KMS-11 (cell line): Measurements from ENCODE around the gene GON7.
"Not testable (repeated sequence)": the region's sequence is repeated elsewhere in the genome, so short reads cannot be mapped to it uniquely, and the experiment has no call there.

ENCODE experiments used
- H2AFZ ChIP-seq: fragments of 200-600 bp; sonication (generic); 2 replicates; pipeline ENCODE4 v1.6.1; 2016; ENCODE audit warnings: antibody characterized with exemption, mixed run types, low read depth
- H3K27ac ChIP-seq: fragments of 200-600 bp; sonication (generic); 2 replicates; pipeline ENCODE4 v1.6.1; 2016; ENCODE audit warnings: mild to moderate bottlenecking, mixed run types
- H3K27me3 ChIP-seq: fragments of 200-600 bp; sonication (generic); 2 replicates; pipeline ENCODE4 v1.6.1; 2017; ENCODE audit warnings: mild to moderate bottlenecking, low read depth, mixed run types, moderate library complexity; ENCODE audit not compliant: insufficient read depth
- H3K36me3 ChIP-seq: fragments of 200-600 bp; sonication (generic); 2 replicates; pipeline ENCODE4 v1.6.1; 2017; ENCODE audit warnings: mild to moderate bottlenecking, mixed run types; ENCODE audit not compliant: insufficient read depth
- H3K4me1 ChIP-seq: fragments of 200-600 bp; sonication (generic); 2 replicates; pipeline ENCODE4 v1.6.1; 2016; ENCODE audit warnings: mild to moderate bottlenecking, low read depth, mixed run types; ENCODE audit not compliant: poor library complexity, severe bottlenecking
- H3K4me2 ChIP-seq: fragments of 200-600 bp; sonication (generic); 2 replicates; pipeline ENCODE4 v1.7.0; 2016; ENCODE audit warnings: mild to moderate bottlenecking, mixed run types
- H3K4me3 ChIP-seq: fragments of 200-600 bp; sonication (generic); IDR thresholded peaks from 2 replicates; pipeline ENCODE4 v1.6.1; 2017; ENCODE audit warnings: low read depth, low read length, mixed read lengths; ENCODE audit not compliant: insufficient read depth
- H3K79me2 ChIP-seq: fragments of 200-600 bp; sonication (generic); 2 replicates; pipeline ENCODE4 v1.6.1; 2016; ENCODE audit warnings: low read depth, mixed run types; ENCODE audit not compliant: insufficient read depth
- H3K9ac ChIP-seq: fragments of 200-600 bp; sonication (generic); 2 replicates; pipeline ENCODE4 v1.6.1; 2016; ENCODE audit warnings: mild to moderate bottlenecking, mixed run types
- H4K20me1 ChIP-seq: fragments of 200-600 bp; sonication (generic); 2 replicates; pipeline ENCODE4 v1.6.1; 2016; ENCODE audit warnings: mild to moderate bottlenecking, mixed run types; ENCODE audit not compliant: insufficient read depth
- TF ChIP-seq, protein P1 (sequence below): fragments of 200-600 bp; sonication (generic); conservative IDR thresholded peaks from 2 replicates; pipeline ENCODE4 v1.6.1; 2017; ENCODE audit warnings: low read depth, mild to moderate bottlenecking, antibody characterized with exemption, low read length, moderate library complexity, mixed read lengths

Gene GON7

GRCh38 chr14:93173943-93174395, 32.9 kb downstream of the GON7 start:
- Histone ChIP-seq H3K36me3 (no peaks in the 10 kb centered on the region), H4K20me1 (no peaks in the 10 kb centered on the region), H3K4me3 (no peak overlapping the region), H3K79me2 (no peaks in the 10 kb centered on the region), H3K4me2 (no peak overlapping the region), H3K27ac (no peak overlapping the region), H3K9ac (no peak overlapping the region), H3K27me3 (no peaks in the 10 kb centered on the region), H3K4me1 (peaks cover 6% of the 10 kb centered on the region), H2AFZ (no peak overlapping the region)
- TF ChIP-seq, protein P1, sequence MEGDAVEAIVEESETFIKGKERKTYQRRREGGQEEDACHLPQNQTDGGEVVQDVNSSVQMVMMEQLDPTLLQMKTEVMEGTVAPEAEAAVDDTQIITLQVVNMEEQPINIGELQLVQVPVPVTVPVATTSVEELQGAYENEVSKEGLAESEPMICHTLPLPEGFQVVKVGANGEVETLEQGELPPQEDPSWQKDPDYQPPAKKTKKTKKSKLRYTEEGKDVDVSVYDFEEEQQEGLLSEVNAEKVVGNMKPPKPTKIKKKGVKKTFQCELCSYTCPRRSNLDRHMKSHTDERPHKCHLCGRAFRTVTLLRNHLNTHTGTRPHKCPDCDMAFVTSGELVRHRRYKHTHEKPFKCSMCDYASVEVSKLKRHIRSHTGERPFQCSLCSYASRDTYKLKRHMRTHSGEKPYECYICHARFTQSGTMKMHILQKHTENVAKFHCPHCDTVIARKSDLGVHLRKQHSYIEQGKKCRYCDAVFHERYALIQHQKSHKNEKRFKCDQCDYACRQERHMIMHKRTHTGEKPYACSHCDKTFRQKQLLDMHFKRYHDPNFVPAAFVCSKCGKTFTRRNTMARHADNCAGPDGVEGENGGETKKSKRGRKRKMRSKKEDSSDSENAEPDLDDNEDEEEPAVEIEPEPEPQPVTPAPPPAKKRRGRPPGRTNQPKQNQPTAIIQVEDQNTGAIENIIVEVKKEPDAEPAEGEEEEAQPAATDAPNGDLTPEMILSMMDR, result no peak

GRCh38 chr14:93171376-93171775, 35.5 kb downstream of the GON7 start:
- Histone ChIP-seq H4K20me1 (no peaks in the 10 kb centered on the region), H3K27ac (no peak overlapping the region), H3K4me2 (no peak overlapping the region), H3K27me3 (no peaks in the 10 kb centered on the region), H3K4me1 (no peaks in the 10 kb centered on the region), H2AFZ (no peak overlapping the region), H3K4me3 (no peak overlapping the region), H3K9ac (no peak overlapping the region), H3K79me2 (no peaks in the 10 kb centered on the region), H3K36me3 (no peaks in the 10 kb centered on the region)
- TF ChIP-seq, protein P1, result no peak

DNA sequence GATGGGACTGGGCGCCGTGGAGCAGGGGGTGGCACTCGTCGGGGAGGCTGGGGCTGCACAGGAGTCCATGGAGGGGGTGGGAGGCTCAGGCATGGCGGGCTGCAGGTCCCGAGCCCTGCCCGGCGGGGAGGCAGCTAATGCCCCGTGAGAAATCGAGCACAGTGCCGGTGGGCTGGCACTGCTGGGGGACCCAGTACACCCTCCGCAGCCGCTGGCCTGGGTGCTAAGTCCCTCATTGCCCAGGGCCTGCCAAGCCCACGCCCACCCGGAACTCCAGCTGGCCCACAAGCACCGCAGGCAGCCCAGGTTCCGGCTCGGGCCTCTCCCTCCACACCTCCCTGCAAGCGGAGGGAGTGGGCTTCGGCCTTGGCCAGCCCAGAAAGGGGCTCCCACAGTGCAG, 36.7 kb downstream of the GON7 start:
- H3K27me3 ChIP-seq, H3K27ac ChIP-seq, H3K9ac ChIP-seq, H3K36me3 ChIP-seq, H3K4me2 ChIP-seq, H3K4me3 ChIP-seq, H3K79me2 ChIP-seq, H3K4me1 ChIP-seq, H4K20me1 ChIP-seq, H2AFZ ChIP-seq: not testable (repeated sequence)

- not testable (repeated sequence) for H3K27me3 ChIP-seq, H2AFZ ChIP-seq, H3K4me2 ChIP-seq, H3K4me3 ChIP-seq, H3K36me3 ChIP-seq, H3K9ac ChIP-seq, H3K79me2 ChIP-seq, H3K4me1 ChIP-seq, H4K20me1 ChIP-seq, H3K27ac ChIP-seq
These were observed 37.2 kb downstream of the GON7 start for GRCh38 chr14:93169619-93170018.

DNA sequence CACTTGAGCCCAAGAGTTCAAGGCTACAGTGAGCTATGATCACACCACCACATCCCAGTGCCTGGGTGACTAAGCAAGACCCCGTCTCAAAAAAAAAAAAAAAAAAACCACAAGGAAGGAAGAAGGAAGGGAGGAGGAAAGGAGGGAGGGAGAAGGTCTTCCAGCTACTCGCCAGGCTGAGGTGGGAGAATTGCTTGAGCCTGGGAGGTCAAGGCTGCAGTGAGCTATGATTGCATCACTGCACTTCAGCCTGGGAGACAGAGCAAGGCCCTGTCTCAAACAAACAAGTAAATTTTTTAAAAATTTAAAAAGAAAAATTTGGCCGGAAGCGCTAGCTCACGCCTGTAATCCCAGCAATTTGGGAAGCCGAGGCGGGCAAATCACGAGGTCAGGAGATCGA, 38.3 kb downstream of the GON7 start:
- not testable (repeated sequence) for H3K4me3 ChIP-seq, H3K27ac ChIP-seq, H3K27me3 ChIP-seq, H3K9ac ChIP-seq, H2AFZ ChIP-seq, H3K4me2 ChIP-seq, H3K4me1 ChIP-seq, H3K36me3 ChIP-seq, H3K79me2 ChIP-seq, H4K20me1 ChIP-seq

DNA sequence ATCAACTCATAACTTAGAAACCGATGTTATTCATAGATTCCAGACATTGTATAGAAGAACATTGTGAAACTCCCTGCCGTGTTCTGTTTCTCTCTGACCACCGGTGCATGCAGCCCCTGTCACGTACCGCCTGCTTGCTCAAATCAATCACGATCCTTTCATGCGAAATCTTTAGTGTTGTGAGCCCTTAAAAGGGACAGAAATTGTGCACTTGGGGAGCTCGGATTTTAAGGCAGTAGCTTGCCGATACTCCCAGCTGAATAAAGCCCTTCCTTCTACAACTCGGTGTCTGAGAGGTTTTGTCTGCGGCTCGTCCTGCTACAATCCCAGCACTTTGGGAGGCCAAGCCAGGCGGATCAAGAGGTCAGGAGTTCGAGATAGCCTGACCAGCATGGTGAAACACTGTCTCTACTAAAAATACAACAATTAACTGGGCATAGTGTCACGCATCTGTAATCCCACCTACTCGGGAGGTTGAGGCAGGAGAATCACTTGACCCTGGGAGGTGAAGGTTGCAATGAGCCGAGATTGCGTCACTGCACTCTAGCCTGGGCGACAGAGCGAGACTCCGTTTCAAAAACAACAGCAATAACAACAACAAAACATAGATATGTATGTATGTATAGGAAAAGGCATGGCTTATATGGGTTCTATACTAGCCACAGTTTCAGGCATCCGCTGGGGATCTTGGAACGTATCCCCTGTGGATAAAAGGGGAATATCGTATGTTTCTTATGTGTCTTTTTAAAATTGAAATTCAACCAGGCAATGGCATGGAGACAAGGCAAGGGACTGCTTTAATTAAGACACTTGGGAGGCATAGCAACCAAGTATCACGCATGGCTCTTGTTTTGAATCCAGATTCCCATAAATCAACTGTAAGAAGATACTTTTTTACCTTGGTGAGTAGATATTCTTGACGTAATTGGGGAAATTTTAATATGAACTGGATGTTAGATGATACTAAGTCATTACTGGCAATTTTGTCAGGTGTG, 41.3 kb downstream of the GON7 start:
- H2AFZ ChIP-seq, H3K27ac ChIP-seq, H3K27me3 ChIP-seq, H3K4me1 ChIP-seq, H3K36me3 ChIP-seq, H3K4me3 ChIP-seq, H3K4me2 ChIP-seq, H3K9ac ChIP-seq, H3K79me2 ChIP-seq, H4K20me1 ChIP-seq: not testable (repeated sequence)
